Mammary epithelial cell (primary cell): Measurements from ENCODE around the gene CNTN2.

Source experiments
- EZH2 ChIP-seq: IDR thresholded peaks from 2 replicates; pipeline ENCODE4 v1.6.1; 2012; ENCODE audit warnings: low read length, inconsistent platforms, borderline replicate concordance
- TF ChIP-seq, protein P1 (sequence below), 2 donors: IDR thresholded peaks in 1 of 2; conservative IDR thresholded peaks in 1 of 2; 2 replicates each; pipeline ENCODE4 v1.5.1; 2011 to 2012; ENCODE audit warnings: inconsistent platforms in 2 of 2, low read length in 2 of 2, mild to moderate bottlenecking in 2 of 2, control low read depth in 1 of 2, low read depth in 1 of 2; ENCODE audit not compliant: insufficient read depth in 1 of 2; ENCODE audit errors: extremely low read depth in 1 of 2

DNA sequence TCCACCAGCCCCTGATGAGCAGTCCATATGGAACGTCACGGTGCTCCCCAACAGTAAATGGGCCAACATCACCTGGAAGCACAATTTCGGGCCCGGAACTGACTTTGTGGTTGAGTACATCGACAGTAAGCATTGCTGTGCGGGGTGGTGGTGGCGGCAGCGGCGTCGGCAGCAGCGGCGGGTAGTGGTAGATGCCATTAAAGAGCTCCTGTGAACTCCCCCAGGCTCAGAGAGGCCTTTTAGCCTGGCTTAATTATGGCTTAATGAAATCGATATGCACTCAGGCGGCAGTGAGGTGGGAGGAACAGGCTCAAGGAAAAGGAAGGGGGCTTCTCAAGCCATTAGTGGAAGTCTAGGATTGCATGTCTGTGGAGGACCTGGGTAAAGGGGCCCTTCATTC lies 41.9 kb upstream of the CNTN2 start:
- TF ChIP-seq, protein P1, sequence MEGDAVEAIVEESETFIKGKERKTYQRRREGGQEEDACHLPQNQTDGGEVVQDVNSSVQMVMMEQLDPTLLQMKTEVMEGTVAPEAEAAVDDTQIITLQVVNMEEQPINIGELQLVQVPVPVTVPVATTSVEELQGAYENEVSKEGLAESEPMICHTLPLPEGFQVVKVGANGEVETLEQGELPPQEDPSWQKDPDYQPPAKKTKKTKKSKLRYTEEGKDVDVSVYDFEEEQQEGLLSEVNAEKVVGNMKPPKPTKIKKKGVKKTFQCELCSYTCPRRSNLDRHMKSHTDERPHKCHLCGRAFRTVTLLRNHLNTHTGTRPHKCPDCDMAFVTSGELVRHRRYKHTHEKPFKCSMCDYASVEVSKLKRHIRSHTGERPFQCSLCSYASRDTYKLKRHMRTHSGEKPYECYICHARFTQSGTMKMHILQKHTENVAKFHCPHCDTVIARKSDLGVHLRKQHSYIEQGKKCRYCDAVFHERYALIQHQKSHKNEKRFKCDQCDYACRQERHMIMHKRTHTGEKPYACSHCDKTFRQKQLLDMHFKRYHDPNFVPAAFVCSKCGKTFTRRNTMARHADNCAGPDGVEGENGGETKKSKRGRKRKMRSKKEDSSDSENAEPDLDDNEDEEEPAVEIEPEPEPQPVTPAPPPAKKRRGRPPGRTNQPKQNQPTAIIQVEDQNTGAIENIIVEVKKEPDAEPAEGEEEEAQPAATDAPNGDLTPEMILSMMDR (conservative IDR thresholded peaks at IDR 0.05 in 1 of 2, IDR thresholded peaks at IDR 0.05 in 1 of 2; ENCODE audit: extremely low read depth in 1 of 2, insufficient read depth in 1 of 2, low read depth in 1 of 2, low read length in 2 of 2) = no peak
- no peak for TF ChIP-seq EZH2
